Stimulated activated CD4-positive, alpha-beta T cell treated with anti-CD3 and anti-CD28 coated beads, Interleukin-12 subunit alpha, Interleukin-12 subunit beta, amount 100 ng/mL, for 24 hours (primary cell): ENCODE results near the gene FILIP1L.
"Not testable (repeated sequence)": the region's sequence is repeated elsewhere in the genome, so short reads cannot be mapped to it uniquely, and the experiment has no call there.

Experiments used
- DNase-seq, 2 experiments: peaks; one replicate each; pipeline ENCODE4 v3.0.0-alpha.2; 2020; ENCODE audit warnings: low read depth in 2 of 2

The FILIP1L gene

GRCh38 chr3:100098784-100099070, 15.6 kb downstream of the FILIP1L start:
- no peak for DNase-seq

GRCh38 chr3:100097919-100098783, 16.1 kb downstream of the FILIP1L start:
- DNase-seq: no peak

- no peak for DNase-seq
Observed at GRCh38 chr3:100096866-100097265, 17.4 kb downstream of the FILIP1L start.

GRCh38 chr3:100096286-100096685, 18.0 kb downstream of the FILIP1L start:
- not testable (repeated sequence) for DNase-seq

GRCh38 chr3:100093831-100094230, 20.5 kb downstream of the FILIP1L start:
- no peak for DNase-seq

GRCh38 chr3:100090669-100091005, 23.7 kb downstream of the FILIP1L start:
- DNase-seq: no peak

- DNase-seq: no peak
Observed at GRCh38 chr3:100089812-100090668, 24.3 kb downstream of the FILIP1L start.

- no peak for DNase-seq
Observed at GRCh38 chr3:100088735-100089368, 25.4 kb downstream of the FILIP1L start.

- no peak for DNase-seq
Observed at GRCh38 chr3:100087198-100087597, 27.1 kb downstream of the FILIP1L start.

GRCh38 chr3:100086401-100086800, 27.9 kb downstream of the FILIP1L start:
- no peak for DNase-seq

- no peak for DNase-seq
Observed at GRCh38 chr3:100084100-100084806, 30.0 kb downstream of the FILIP1L start.

- no peak for DNase-seq
Observed at GRCh38 chr3:100083209-100083608, 31.1 kb downstream of the FILIP1L start.

GRCh38 chr3:100082714-100083113, 31.6 kb downstream of the FILIP1L start:
- no peak for DNase-seq

- DNase-seq: no peak
Observed at GRCh38 chr3:100081986-100082692, 32.2 kb downstream of the FILIP1L start.

- no peak for DNase-seq
Observed at GRCh38 chr3:100081311-100081710, 33.0 kb downstream of the FILIP1L start.

- no peak for DNase-seq
Observed at GRCh38 chr3:100080573-100080972, 33.7 kb downstream of the FILIP1L start.

GRCh38 chr3:100079328-100079727, 35.0 kb downstream of the FILIP1L start:
- DNase-seq: no peak

GRCh38 chr3:100076731-100077529, 37.4 kb downstream of the FILIP1L start:
- DNase-seq: no peak

GRCh38 chr3:100075851-100076730, 38.2 kb downstream of the FILIP1L start:
- DNase-seq: no peak
